Ishikawa (cell line): Measurements from ENCODE around the gene CYBRD1.

Source experiments
- CREB1 ChIP-seq: IDR thresholded peaks from 2 replicates; pipeline ENCODE4 v1.6.1; 2012; ENCODE audit warnings: low read depth
- EP300 ChIP-seq: IDR thresholded peaks from 2 replicates; pipeline ENCODE4 v1.6.1; 2012; ENCODE audit warnings: borderline replicate concordance
- MAX ChIP-seq: IDR thresholded peaks from 2 replicates; pipeline ENCODE4 v1.6.1; 2012
- NFIC ChIP-seq: IDR thresholded peaks from 2 replicates; pipeline ENCODE4 v1.6.1; 2012
- RAD21 ChIP-seq: IDR thresholded peaks from 2 replicates; pipeline ENCODE4 v1.6.1; 2012; ENCODE audit warnings: low read depth
- REST ChIP-seq: IDR thresholded peaks from 2 replicates; pipeline ENCODE4 v1.6.1; 2012; ENCODE audit warnings: low read depth, mild to moderate bottlenecking
- TAF1 ChIP-seq: IDR thresholded peaks from 2 replicates; pipeline ENCODE4 v1.6.1; 2012; ENCODE audit warnings: low read depth, mild to moderate bottlenecking
- USF1 ChIP-seq: IDR thresholded peaks from 2 replicates; pipeline ENCODE4 v1.6.1; 2012
- YY1 ChIP-seq: IDR thresholded peaks from 2 replicates; pipeline ENCODE4 v1.6.1; 2012; ENCODE audit warnings: low read depth

DNA sequence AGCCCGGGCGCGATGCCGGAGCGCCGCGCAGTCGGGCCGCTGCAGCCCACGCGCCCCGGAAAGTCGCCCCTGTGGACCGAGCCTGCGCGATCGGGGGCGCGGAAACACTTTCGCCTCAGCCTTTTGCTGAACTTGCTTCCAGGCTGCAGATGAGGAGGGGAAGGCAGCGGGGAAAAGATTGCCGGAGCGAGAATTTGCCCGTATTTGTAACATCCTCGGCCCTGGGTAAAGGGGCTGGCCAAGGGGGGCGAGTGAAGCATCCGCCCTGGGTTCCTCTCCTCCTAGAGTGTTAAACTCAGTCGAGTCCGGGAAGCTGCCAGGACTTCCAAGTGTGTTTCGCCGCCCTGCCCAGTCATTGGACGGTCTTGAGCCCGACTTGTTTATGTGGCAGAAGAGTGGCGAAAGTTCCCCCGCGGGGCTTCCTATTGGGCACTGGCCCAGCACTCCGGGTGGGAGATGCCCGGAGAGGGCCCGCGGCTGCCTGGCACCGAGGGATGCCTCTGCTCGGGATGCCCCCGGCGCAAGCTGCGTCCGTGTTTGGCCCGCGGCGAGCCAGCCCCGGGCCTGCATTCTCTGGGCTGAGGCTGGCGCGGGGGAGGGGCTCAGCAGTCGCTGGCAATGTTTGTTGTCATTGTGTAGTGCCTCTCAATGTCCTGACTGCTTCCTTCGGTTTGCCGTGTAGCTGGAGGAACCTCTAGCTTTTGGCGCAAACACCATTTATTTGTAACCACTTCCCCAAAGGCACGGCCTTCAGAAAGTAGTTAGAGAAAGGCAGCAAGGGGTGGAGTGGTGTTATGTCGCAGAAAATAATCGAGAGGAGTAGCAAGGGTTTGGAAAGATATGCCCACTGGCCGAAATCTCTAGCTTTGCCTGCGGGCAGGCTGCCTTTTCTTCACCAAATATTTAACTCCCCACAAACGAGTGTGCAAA lies 1.1 kb downstream of the CYBRD1 start:
- TF ChIP-seq CREB1 (no peak), REST (no peak), USF1 (peak; percentile 73), EP300 (no peak), NFIC (peak; percentile 24; the same call in 1 of the 2 replicates), RAD21 (no peak), MAX (peak; percentile 90), YY1 (no peak), TAF1 (0 out of 2 replicates have a peak, but pooled peaks have one; percentile 9)
